ENCODE data around the gene ATP7A.
"Not testable (repeated sequence)": the region's sequence is repeated elsewhere in the genome, so short reads cannot be mapped to it uniquely, and the experiment has no call there.

The ATP7A gene

GRCh38 chrX:78064152-78064551 is 153.7 kb downstream of the ATP7A start:
- no peak for DNase-seq (ENCODE audit: low read depth)
- H3K4me3 ChIP-seq (ENCODE audit: low read length) = no peak overlapping the region
- TF ChIP-seq CTCF (conservative IDR thresholded peaks at IDR 0.05; ENCODE audit: low read length) = no peak

GRCh38 chrX:78064698-78065601 is 154.5 kb downstream of the ATP7A start:
- DNase-seq (ENCODE audit: low read depth) = peak; percentile 61
- H3K4me3 ChIP-seq (ENCODE audit: low read length) = not testable (repeated sequence)

GRCh38 chrX:78066110-78066509 is 155.6 kb downstream of the ATP7A start:
- no peak for DNase-seq (ENCODE audit: low read depth)
- H3K4me3 ChIP-seq (ENCODE audit: low read length) = no peak overlapping the region
- TF ChIP-seq CTCF (conservative IDR thresholded peaks at IDR 0.05; ENCODE audit: low read length) = no peak

GRCh38 chrX:78071331-78071730 is 160.8 kb downstream of the ATP7A start:
- H3K4me3 ChIP-seq (ENCODE audit: low read length) = no peak overlapping the region
- TF ChIP-seq CTCF (conservative IDR thresholded peaks at IDR 0.05; ENCODE audit: low read length) = no peak
- DNase-seq (ENCODE audit: low read depth) = no peak

GRCh38 chrX:78073147-78074077 is 162.9 kb downstream of the ATP7A start:
- H3K4me3 ChIP-seq (ENCODE audit: low read length); DNase-seq (ENCODE audit: low read depth): not testable (repeated sequence)

- DNase-seq (ENCODE audit: low read depth) = no peak
- no peak for TF ChIP-seq CTCF (conservative IDR thresholded peaks at IDR 0.05; ENCODE audit: low read length)
- no peak overlapping the region for H3K4me3 ChIP-seq (ENCODE audit: low read length)
Measured at GRCh38 chrX:78074088-78074487, 163.6 kb downstream of the ATP7A start.

GRCh38 chrX:78075787-78076389 is 165.4 kb downstream of the ATP7A start:
- no peak overlapping the region for H3K4me3 ChIP-seq (ENCODE audit: low read length)
- no peak for TF ChIP-seq CTCF (conservative IDR thresholded peaks at IDR 0.05; ENCODE audit: low read length)
- no peak for DNase-seq (ENCODE audit: low read depth)

- H3K4me3 ChIP-seq (ENCODE audit: low read length); DNase-seq (ENCODE audit: low read depth): not testable (repeated sequence)
Measured at GRCh38 chrX:78081413-78081812, 170.9 kb downstream of the ATP7A start.

Data from AG10803 (cell line).